Measurements from ENCODE around the gene MID1. TPM values are rescaled to one million over a fixed set of nuclear protein-coding genes. Genes with fewer than 3 reads are reported as not detected.

The MID1 gene
- polyA plus RNA-seq, 2 of the 4 experiments (the other 2 are of a cell fraction) = 59.5 to 106 TPM

GRCh38 chrX:10401239-10401638, 219.1 kb downstream of the MID1 start:
- TF ChIP-seq, protein P1, sequence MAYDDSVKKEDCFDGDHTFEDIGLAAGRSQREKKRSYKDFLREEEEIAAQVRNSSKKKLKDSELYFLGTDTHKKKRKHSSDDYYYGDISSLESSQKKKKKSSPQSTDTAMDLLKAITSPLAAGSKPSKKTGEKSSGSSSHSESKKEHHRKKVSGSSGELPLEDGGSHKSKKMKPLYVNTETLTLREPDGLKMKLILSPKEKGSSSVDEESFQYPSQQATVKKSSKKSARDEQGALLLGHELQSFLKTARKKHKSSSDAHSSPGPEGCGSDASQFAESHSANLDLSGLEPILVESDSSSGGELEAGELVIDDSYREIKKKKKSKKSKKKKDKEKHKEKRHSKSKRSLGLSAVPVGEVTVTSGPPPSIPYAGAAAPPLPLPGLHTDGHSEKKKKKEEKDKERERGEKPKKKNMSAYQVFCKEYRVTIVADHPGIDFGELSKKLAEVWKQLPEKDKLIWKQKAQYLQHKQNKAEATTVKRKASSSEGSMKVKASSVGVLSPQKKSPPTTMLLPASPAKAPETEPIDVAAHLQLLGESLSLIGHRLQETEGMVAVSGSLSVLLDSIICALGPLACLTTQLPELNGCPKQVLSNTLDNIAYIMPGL (CRISPR knock-in tag; IDR thresholded peaks at IDR 0.05; ENCODE audit: borderline replicate concordance) = no peak
- TF ChIP-seq, protein P2, sequence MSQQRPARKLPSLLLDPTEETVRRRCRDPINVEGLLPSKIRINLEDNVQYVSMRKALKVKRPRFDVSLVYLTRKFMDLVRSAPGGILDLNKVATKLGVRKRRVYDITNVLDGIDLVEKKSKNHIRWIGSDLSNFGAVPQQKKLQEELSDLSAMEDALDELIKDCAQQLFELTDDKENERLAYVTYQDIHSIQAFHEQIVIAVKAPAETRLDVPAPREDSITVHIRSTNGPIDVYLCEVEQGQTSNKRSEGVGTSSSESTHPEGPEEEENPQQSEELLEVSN (IDR thresholded peaks at IDR 0.05; ENCODE audit: borderline replicate concordance, low read depth) = no peak
- TF ChIP-seq, protein P3, sequence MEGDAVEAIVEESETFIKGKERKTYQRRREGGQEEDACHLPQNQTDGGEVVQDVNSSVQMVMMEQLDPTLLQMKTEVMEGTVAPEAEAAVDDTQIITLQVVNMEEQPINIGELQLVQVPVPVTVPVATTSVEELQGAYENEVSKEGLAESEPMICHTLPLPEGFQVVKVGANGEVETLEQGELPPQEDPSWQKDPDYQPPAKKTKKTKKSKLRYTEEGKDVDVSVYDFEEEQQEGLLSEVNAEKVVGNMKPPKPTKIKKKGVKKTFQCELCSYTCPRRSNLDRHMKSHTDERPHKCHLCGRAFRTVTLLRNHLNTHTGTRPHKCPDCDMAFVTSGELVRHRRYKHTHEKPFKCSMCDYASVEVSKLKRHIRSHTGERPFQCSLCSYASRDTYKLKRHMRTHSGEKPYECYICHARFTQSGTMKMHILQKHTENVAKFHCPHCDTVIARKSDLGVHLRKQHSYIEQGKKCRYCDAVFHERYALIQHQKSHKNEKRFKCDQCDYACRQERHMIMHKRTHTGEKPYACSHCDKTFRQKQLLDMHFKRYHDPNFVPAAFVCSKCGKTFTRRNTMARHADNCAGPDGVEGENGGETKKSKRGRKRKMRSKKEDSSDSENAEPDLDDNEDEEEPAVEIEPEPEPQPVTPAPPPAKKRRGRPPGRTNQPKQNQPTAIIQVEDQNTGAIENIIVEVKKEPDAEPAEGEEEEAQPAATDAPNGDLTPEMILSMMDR (IDR thresholded peaks at IDR 0.05) = peak; percentile 9; the same call in 1 of the 3 replicates
- no peak for TF ChIP-seq ELK1 (IDR thresholded peaks at IDR 0.05; ENCODE audit: low read depth, low read length)
- no peak for TF ChIP-seq MAZ (IDR thresholded peaks at IDR 0.05; ENCODE audit: borderline replicate concordance, low read depth, low read length)
- no peak for TF ChIP-seq KDM1A (IDR thresholded peaks at IDR 0.05; ENCODE audit: low read depth)
- TF ChIP-seq RAD21 (conservative IDR thresholded peaks at IDR 0.05 in 1 of 2, IDR thresholded peaks at IDR 0.05 in 1 of 2) = 0 out of 5 replicates have a peak, but pooled peaks of 1 of the 2 experiments have one; percentile 10
- peak in 1 of 2 experiments; percentile 13 for DNase-seq (ENCODE audit: low read depth in 1 of 2, low spot score in 1 of 2)
- Histone ChIP-seq H3K4me2 (no peak overlapping the region), H3K4me3 (no peak overlapping the region), H3K27ac (no peak overlapping the region), H3K9me3 (no peaks in the 10 kb centered on the region), H3K4me1 (no peaks in the 10 kb centered on the region)
- ChIA-PET POLR2A (no interaction called here), CTCF (no interaction called here)
- no peak for ATAC-seq
- FAIRE-seq = peak; percentile 7
- 8% methylated on average over 1 of the region's 1 CpG for WGBS (ENCODE audit: missing lambda C conversion rate)

DNA sequence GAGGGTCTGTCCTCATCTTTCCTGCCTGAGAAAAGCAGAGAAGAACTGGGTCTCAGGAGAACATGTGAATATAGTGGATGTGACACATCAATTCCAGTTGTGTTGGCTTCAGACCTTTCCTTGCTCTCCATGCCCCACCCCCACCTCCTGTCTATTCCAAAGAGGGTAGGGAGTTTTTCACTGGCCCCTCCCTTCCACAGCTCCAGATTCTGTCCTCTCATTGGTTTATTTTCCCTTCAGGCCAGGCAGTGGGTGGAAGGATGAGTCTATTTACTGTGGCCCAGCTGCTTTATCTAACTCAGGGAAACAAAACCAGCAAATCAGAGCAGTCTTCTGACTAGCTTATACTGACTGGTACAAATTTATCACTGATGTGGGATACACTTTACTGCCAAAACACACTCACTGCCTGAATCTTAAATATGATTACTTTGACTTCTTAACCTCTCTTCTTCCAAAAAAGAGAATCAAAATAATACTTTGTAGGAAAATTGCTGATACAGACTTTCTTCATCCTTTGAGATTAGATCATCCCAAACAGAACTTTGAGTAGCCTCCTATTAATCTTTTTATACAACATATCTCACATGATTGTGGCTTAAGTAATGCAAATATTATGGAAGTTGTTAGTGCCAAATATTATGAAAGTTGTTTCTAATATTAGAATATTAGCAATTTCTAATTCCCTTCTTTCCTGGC, 221.2 kb downstream of the MID1 start:
- Histone ChIP-seq H3K4me1 (peaks cover under 1% of the 10 kb centered on the region; the same call in 1 of the 3 replicates), H3K4me3 (no peak overlapping the region), H3K27ac (no peak overlapping the region), H3K9me3 (no peaks in the 10 kb centered on the region), H3K4me2 (no peak overlapping the region)
- ATAC-seq (no peak), DNase-seq (ENCODE audit: low read depth in 1 of 2, low spot score in 1 of 2) (no peak), FAIRE-seq (no peak)
- POLR2A ChIA-PET = no interaction called here
- CTCF ChIA-PET = interaction anchor here (0.6 kb wide), 1 partner anchor 324 kb away, joined by 3 read pairs; no protein-coding TSS in a partner anchor
- TF ChIP-seq, protein P3 (IDR thresholded peaks at IDR 0.05) = no peak
- TF ChIP-seq MAFK (IDR thresholded peaks at IDR 0.05; ENCODE audit: partially characterized antibody) = peak; percentile 72

DNA sequence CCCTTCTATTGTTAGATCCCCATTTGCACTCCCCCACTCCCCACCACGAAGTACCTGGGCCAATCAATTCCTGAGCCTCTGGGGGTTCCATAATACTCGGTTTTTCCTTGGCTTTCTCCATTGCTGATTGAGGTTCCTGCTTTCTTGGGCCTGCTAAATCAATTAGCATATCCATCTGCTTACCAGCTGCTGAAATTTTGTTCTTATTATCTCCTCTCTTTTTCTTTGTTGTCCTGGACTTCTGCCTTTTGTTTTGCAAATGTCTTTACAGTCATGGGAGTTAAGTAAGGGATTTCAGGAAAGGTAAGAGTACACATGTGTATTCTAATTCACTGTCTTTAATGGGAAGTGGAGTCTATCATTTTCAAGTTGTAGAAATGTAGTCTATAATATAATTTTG, 222.2 kb downstream of the MID1 start:
- 6% methylated on average over 2 of the region's 2 CpGs for WGBS (ENCODE audit: missing lambda C conversion rate)
- FAIRE-seq (no peak), ATAC-seq (no peak), DNase-seq (ENCODE audit: low read depth in 1 of 2, low spot score in 1 of 2) (no peak)
- Histone ChIP-seq H3K4me1 (peaks cover 9% of the 10 kb centered on the region; the same call in 1 of the 3 replicates), H3K4me2 (no peak overlapping the region), H3K9me3 (no peaks in the 10 kb centered on the region), H3K4me3 (no peak overlapping the region), H3K27ac (no peak overlapping the region)
- ChIA-PET CTCF (no interaction called here), POLR2A (no interaction called here)
- no peak for TF ChIP-seq FOXS1 (CRISPR knock-in tag; IDR thresholded peaks at IDR 0.05)
- TF ChIP-seq CBX2 (IDR thresholded peaks at IDR 0.05; ENCODE audit: borderline replicate concordance, low read depth) = no peak
- TF ChIP-seq HEYL (CRISPR knock-in tag; IDR thresholded peaks at IDR 0.05) = no peak
- TF ChIP-seq NR3C1 (IDR thresholded peaks at IDR 0.05) = no peak
- TF ChIP-seq POLR2AphosphoS2 (conservative IDR thresholded peaks at IDR 0.05; ENCODE audit: low read length) = no peak
- no peak for TF ChIP-seq NPAS2 (CRISPR knock-in tag; IDR thresholded peaks at IDR 0.05; ENCODE audit: borderline replicate concordance)
- no peak for TF ChIP-seq NFE2L2 (conservative IDR thresholded peaks at IDR 0.05; ENCODE audit: low read length)
- no peak for TF ChIP-seq TP53 (CRISPR knock-in tag; IDR thresholded peaks at IDR 0.05)
- no peak for TF ChIP-seq KDM1A (IDR thresholded peaks at IDR 0.05; ENCODE audit: low read depth)
- TF ChIP-seq RAD21 (conservative IDR thresholded peaks at IDR 0.05 in 1 of 2, IDR thresholded peaks at IDR 0.05 in 1 of 2) = no peak
- TF ChIP-seq HOXB13 (CRISPR knock-in tag; IDR thresholded peaks at IDR 0.05; ENCODE audit: low read depth) = no peak
- TF ChIP-seq EP300 (IDR thresholded peaks at IDR 0.05) = no peak
- no peak for TF ChIP-seq HOXA7 (CRISPR knock-in tag; IDR thresholded peaks at IDR 0.05)
